WTC11 (cell line): ENCODE measurements around the gene HMGN4. TPM values are rescaled to one million over a fixed set of nuclear protein-coding genes. Genes with fewer than 3 reads are reported as not detected.

ENCODE experiments used
- ATAC-seq: fragments of 200-7000 bp; cut with Tn5 transposase; 2 replicates; pipeline ENCODE4 v1.10.0; 2021; ENCODE audit warnings: mild to moderate bottlenecking, moderate library complexity
- CTCF ChIA-PET: fragments of 300-600 bp; sonication (Branson Sonifier 250); formaldehyde crosslinking; loops from one replicate; lab custom pipeline; 2021; ENCODE audit warnings: antibody characterized with exemption; lab: Charles Lee
- POLR2A ChIA-PET: fragments of 350-600 bp; sonication (Branson Sonifier 250); formaldehyde crosslinking; loops from one replicate; lab custom pipeline; 2021; ENCODE audit warnings: antibody characterized with exemption; lab: Charles Lee
- DNase-seq: peaks from one replicate; pipeline ENCODE4 v3.0.0; 2021; ENCODE audit warnings: low spot score
- H3K27ac Mint-ChIP-seq: 2 replicates; pipeline ENCODE4 v1.8.0; 2021; ENCODE audit warnings: mixed read lengths
- H3K27me3 Mint-ChIP-seq: 2 replicates; pipeline ENCODE4 v1.8.0; 2021; ENCODE audit warnings: low read depth, mild to moderate bottlenecking, moderate library complexity, mixed read lengths
- H3K36me3 Mint-ChIP-seq: 2 replicates; pipeline ENCODE4 v1.8.0; 2021; ENCODE audit warnings: mixed read lengths
- H3K4me1 Mint-ChIP-seq: 2 replicates; pipeline ENCODE4 v1.8.0; 2022; ENCODE audit warnings: mixed read lengths
- H3K4me3 Mint-ChIP-seq: 2 replicates; pipeline ENCODE4 v1.8.0; 2021; ENCODE audit warnings: mild to moderate bottlenecking, moderate library complexity, mixed read lengths
- H3K9me3 Mint-ChIP-seq: 2 replicates; pipeline ENCODE4 v1.8.0; 2021; ENCODE audit warnings: mixed read lengths
- CREM ChIP-seq: sonication (generic); formaldehyde crosslinking; IDR thresholded peaks from 2 replicates; pipeline ENCODE4 v1.8.1; 2022; ENCODE audit warnings: mild to moderate bottlenecking, missing genetic modification reagents, moderate library complexity
- ESRRA ChIP-seq: sonication (generic); formaldehyde crosslinking; IDR thresholded peaks from 2 replicates; pipeline ENCODE4 v1.8.1; 2022; ENCODE audit warnings: mild to moderate bottlenecking, missing genetic modification reagents, borderline replicate concordance
- GABPB1 ChIP-seq: sonication (generic); formaldehyde crosslinking; IDR thresholded peaks from 2 replicates; pipeline ENCODE4 v1.8.1; 2023; ENCODE audit warnings: mild to moderate bottlenecking, missing genetic modification reagents
- GTF2I ChIP-seq: fragments of 250-450 bp; sonication (Bioruptor Pico); conservative IDR thresholded peaks from 2 replicates; pipeline ENCODE4 v1.4.0; 2021; ENCODE audit warnings: mild to moderate bottlenecking
- JAZF1 ChIP-seq: fragments of 250-450 bp; sonication (Bioruptor Pico); IDR thresholded peaks from 2 replicates; pipeline ENCODE4 v1.9.0; 2021; ENCODE audit warnings: moderate library complexity, mild to moderate bottlenecking, inconsistent platforms
- KAT7 ChIP-seq: sonication (generic); formaldehyde crosslinking; IDR thresholded peaks from 2 replicates; pipeline ENCODE4 v1.8.1; 2023; ENCODE audit warnings: missing genetic modification reagents, mild to moderate bottlenecking, borderline replicate concordance
- MAX ChIP-seq: sonication (generic); formaldehyde crosslinking; IDR thresholded peaks from 2 replicates; pipeline ENCODE4 v1.8.0; 2022; ENCODE audit warnings: mild to moderate bottlenecking, missing genetic modification reagents
- MYBL2 ChIP-seq: sonication (generic); formaldehyde crosslinking; IDR thresholded peaks from 2 replicates; pipeline ENCODE4 v1.8.1; 2023; ENCODE audit warnings: mild to moderate bottlenecking, moderate library complexity, missing genetic modification reagents
- NFATC4 ChIP-seq: fragments of 250-450 bp; sonication (Bioruptor Pico); IDR thresholded peaks from 2 replicates; pipeline ENCODE4 v1.9.0; 2021; ENCODE audit warnings: mild to moderate bottlenecking
- PREB ChIP-seq: sonication (generic); formaldehyde crosslinking; IDR thresholded peaks from 2 replicates; pipeline ENCODE4 v1.8.1; 2022; ENCODE audit warnings: mild to moderate bottlenecking, missing genetic modification reagents, moderate library complexity, borderline replicate concordance
- RELA ChIP-seq: sonication (generic); formaldehyde crosslinking; IDR thresholded peaks from 2 replicates; pipeline ENCODE4 v1.8.1; 2022; ENCODE audit warnings: missing genetic modification reagents, mild to moderate bottlenecking, borderline replicate concordance
- SMAD3 ChIP-seq: sonication (generic); formaldehyde crosslinking; IDR thresholded peaks from 2 replicates; pipeline ENCODE4 v1.8.0; 2022; ENCODE audit warnings: missing genetic modification reagents, mild to moderate bottlenecking, borderline replicate concordance
- SP1 ChIP-seq: sonication (generic); formaldehyde crosslinking; conservative IDR thresholded peaks from 2 replicates; pipeline ENCODE4 v1.8.1; 2022; ENCODE audit warnings: missing genetic modification reagents
- TEAD1 ChIP-seq: sonication (generic); formaldehyde crosslinking; IDR thresholded peaks from 2 replicates; pipeline ENCODE4 v1.8.0; 2022; ENCODE audit warnings: mild to moderate bottlenecking, missing genetic modification reagents
- USF2 ChIP-seq: sonication (generic); formaldehyde crosslinking; IDR thresholded peaks from 2 replicates; pipeline ENCODE4 v1.8.1; 2023; ENCODE audit warnings: mild to moderate bottlenecking, missing genetic modification reagents, moderate library complexity
- ZNF121 ChIP-seq: sonication (generic); formaldehyde crosslinking; IDR thresholded peaks from 2 replicates; pipeline ENCODE4 v1.8.0; 2023; ENCODE audit warnings: missing genetic modification reagents
- ZNF416 ChIP-seq: fragments of 250-450 bp; sonication (Bioruptor Pico); IDR thresholded peaks from 2 replicates; pipeline ENCODE4 v1.9.0; 2021; ENCODE audit warnings: mild to moderate bottlenecking, inconsistent platforms
- ZNF425 ChIP-seq: fragments of 250-450 bp; sonication (Bioruptor Pico); conservative IDR thresholded peaks from 2 replicates; pipeline ENCODE4 v1.9.0; 2021; ENCODE audit warnings: mild to moderate bottlenecking
- ZNF671 ChIP-seq: fragments of 250-450 bp; sonication (Bioruptor Pico); IDR thresholded peaks from 2 replicates; pipeline ENCODE4 v1.8.0; 2021; ENCODE audit warnings: mild to moderate bottlenecking
- total RNA-seq: library from RNA; stranded (reverse); gene quantifications from 3 replicates; pipeline ENCODE4 v1.2.3, GENCODE V29; 2021
- TF ChIP-seq, protein P1 (sequence below): fragments of 250-450 bp; sonication (Bioruptor Pico); IDR thresholded peaks from 2 replicates; pipeline ENCODE4 v2.1.2; 2022; ENCODE audit warnings: mild to moderate bottlenecking, moderate library complexity
- TF ChIP-seq, protein P2 (sequence below): sonication (generic); formaldehyde crosslinking; IDR thresholded peaks from 2 replicates; pipeline ENCODE4 v1.8.1; 2023; ENCODE audit warnings: mild to moderate bottlenecking, missing genetic modification reagents
- TF ChIP-seq, protein P3 (sequence below): sonication (generic); formaldehyde crosslinking; IDR thresholded peaks from 2 replicates; pipeline ENCODE4 v1.8.0; 2022; ENCODE audit warnings: mild to moderate bottlenecking, missing genetic modification reagents

Gene HMGN4
- total RNA-seq, 1 experiment from 2014 or later: 57.1 TPM

GRCh38 chr6:26531897-26532296 lies 6.3 kb upstream of the HMGN4 start:
- ATAC-seq: no peak
- TF ChIP-seq PREB (CRISPR knock-in tag): no peak
- no peak for TF ChIP-seq JAZF1 (CRISPR knock-in tag)
- no peak for TF ChIP-seq GTF2I (CRISPR knock-in tag)
- no peak for TF ChIP-seq ZNF425 (CRISPR knock-in tag)
- no peak for TF ChIP-seq SP1 (CRISPR knock-in tag)
- no peak for TF ChIP-seq CREM
- no peak for TF ChIP-seq SMAD3
- TF ChIP-seq NFATC4 (CRISPR knock-in tag): no peak
- no peak for TF ChIP-seq MYBL2 (CRISPR knock-in tag)
- no peak for TF ChIP-seq KAT7 (CRISPR knock-in tag)
- TF ChIP-seq USF2: no peak
- no peak for TF ChIP-seq ZNF121 (CRISPR knock-in tag)
- TF ChIP-seq, protein P1, sequence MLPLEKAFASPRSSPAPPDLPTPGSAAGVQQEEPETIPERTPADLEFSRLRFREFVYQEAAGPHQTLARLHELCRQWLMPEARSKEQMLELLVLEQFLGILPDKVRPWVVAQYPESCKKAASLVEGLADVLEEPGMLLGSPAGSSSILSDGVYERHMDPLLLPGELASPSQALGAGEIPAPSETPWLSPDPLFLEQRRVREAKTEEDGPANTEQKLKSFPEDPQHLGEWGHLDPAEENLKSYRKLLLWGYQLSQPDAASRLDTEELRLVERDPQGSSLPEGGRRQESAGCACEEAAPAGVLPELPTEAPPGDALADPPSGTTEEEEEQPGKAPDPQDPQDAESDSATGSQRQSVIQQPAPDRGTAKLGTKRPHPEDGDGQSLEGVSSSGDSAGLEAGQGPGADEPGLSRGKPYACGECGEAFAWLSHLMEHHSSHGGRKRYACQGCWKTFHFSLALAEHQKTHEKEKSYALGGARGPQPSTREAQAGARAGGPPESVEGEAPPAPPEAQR (CRISPR knock-in tag): no peak
- TF ChIP-seq ESRRA: no peak
- no peak for TF ChIP-seq ZNF671 (CRISPR knock-in tag)
- no peaks in the 10 kb centered on the region for H3K36me3 Mint-ChIP-seq
- no peaks in the 10 kb centered on the region for H3K9me3 Mint-ChIP-seq
- DNase-seq: no peak
- ChIA-PET POLR2A (interaction anchor here (0.7 kb wide), 1 partner anchor 21 kb away, joined by 5 read pairs; no protein-coding TSS in a partner anchor), CTCF (interaction anchor here (0.8 to 2.4 kb wide), 3 partner anchors 10 to 36 kb away, joined by 3 to 13 read pairs (median 5); no protein-coding TSS in a partner anchor)
- no peaks in the 10 kb centered on the region for H3K27me3 Mint-ChIP-seq
- H3K4me1 Mint-ChIP-seq: peaks cover 47% of the 10 kb centered on the region
- H3K27ac Mint-ChIP-seq: 0 out of 2 replicates have a peak overlapping the region, but pooled peaks have one; percentile 9
- no peak overlapping the region for H3K4me3 Mint-ChIP-seq

- CTCF ChIA-PET: interaction anchor here (0.8 to 2.4 kb wide), 8 partner anchors 11 to 214 kb away, joined by 3 to 13 read pairs (median 4); no protein-coding TSS in a partner anchor
- TF ChIP-seq, protein P2, sequence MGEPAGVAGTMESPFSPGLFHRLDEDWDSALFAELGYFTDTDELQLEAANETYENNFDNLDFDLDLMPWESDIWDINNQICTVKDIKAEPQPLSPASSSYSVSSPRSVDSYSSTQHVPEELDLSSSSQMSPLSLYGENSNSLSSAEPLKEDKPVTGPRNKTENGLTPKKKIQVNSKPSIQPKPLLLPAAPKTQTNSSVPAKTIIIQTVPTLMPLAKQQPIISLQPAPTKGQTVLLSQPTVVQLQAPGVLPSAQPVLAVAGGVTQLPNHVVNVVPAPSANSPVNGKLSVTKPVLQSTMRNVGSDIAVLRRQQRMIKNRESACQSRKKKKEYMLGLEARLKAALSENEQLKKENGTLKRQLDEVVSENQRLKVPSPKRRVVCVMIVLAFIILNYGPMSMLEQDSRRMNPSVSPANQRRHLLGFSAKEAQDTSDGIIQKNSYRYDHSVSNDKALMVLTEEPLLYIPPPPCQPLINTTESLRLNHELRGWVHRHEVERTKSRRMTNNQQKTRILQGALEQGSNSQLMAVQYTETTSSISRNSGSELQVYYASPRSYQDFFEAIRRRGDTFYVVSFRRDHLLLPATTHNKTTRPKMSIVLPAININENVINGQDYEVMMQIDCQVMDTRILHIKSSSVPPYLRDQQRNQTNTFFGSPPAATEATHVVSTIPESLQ (CRISPR knock-in tag): no peak
- no peak for TF ChIP-seq SP1 (CRISPR knock-in tag)
- no peak for TF ChIP-seq ZNF425 (CRISPR knock-in tag)
- peak; percentile 40; the same call in 1 of the 2 replicates for TF ChIP-seq MAX (CRISPR knock-in tag)
- no peak for TF ChIP-seq ZNF416 (CRISPR knock-in tag)
- TF ChIP-seq GABPB1 (CRISPR knock-in tag): peak; percentile 27; the same call in 1 of the 2 replicates
- TF ChIP-seq RELA: no peak
- no peak for TF ChIP-seq KAT7 (CRISPR knock-in tag)
- TF ChIP-seq, protein P3, sequence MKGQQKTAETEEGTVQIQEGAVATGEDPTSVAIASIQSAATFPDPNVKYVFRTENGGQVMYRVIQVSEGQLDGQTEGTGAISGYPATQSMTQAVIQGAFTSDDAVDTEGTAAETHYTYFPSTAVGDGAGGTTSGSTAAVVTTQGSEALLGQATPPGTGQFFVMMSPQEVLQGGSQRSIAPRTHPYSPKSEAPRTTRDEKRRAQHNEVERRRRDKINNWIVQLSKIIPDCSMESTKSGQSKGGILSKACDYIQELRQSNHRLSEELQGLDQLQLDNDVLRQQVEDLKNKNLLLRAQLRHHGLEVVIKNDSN (CRISPR knock-in tag): no peak
- TF ChIP-seq TEAD1 (CRISPR knock-in tag): 0 out of 2 replicates have a peak, but pooled peaks have one; percentile 47
Observed at GRCh38 chr6:26532699-26533531, 5.3 kb upstream of the HMGN4 start.

More at GRCh38 chr6:26532699-26533531, 5.3 kb upstream of the HMGN4 start:
- Mint-ChIP-seq H3K4me1 (peaks cover 42% of the 10 kb centered on the region), H3K27ac (peak overlapping the region; percentile 92), H3K4me3 (peak overlapping the region; percentile 98), H3K36me3 (no peaks in the 10 kb centered on the region), H3K27me3 (no peaks in the 10 kb centered on the region), H3K9me3 (no peaks in the 10 kb centered on the region)
- POLR2A ChIA-PET: interaction anchor here (0.8 to 1.3 kb wide), 2 partner anchors 37 to 59 kb away, joined by 3 read pairs; no protein-coding TSS in a partner anchor
- DNase-seq: peak; percentile 89
- ATAC-seq: peak; percentile 25
